HepG2 (cell line): ENCODE data around the gene MMUT. TPM values are rescaled to one million over a fixed set of nuclear protein-coding genes. Genes with fewer than 3 reads are reported as not detected.

ENCODE experiments used
- AGO2 ChIP-seq: fragments of 200-400 bp; formaldehyde crosslinking; optimal IDR thresholded peaks from 2 replicates; pipeline ENCODE3; 2017; ENCODE audit warnings: mild to moderate bottlenecking, low read depth, low read length, moderate library complexity
- FOXA1 ChIP-seq, 2 experiments: fragments of 450-650 bp in 1 of 2; sonication (generic) in 1 of 2; formaldehyde crosslinking in 1 of 2; IDR thresholded peaks; 2 replicates each; pipeline versions ENCODE4 v1.4.0 to v1.6.1; 2016 to 2020; ENCODE audit warnings: missing genetic modification reagents in 1 of 2
- HDAC2 ChIP-seq: sonication (generic); formaldehyde crosslinking; IDR thresholded peaks from 2 replicates; pipeline ENCODE4 v1.4.0; 2020; ENCODE audit warnings: missing genetic modification reagents
- MIER3 ChIP-seq: IDR thresholded peaks from 2 replicates; pipeline ENCODE4 v1.6.1; 2016; ENCODE audit warnings: missing compliant biosample characterization, borderline replicate concordance
- MXD4 ChIP-seq: IDR thresholded peaks from 2 replicates; pipeline ENCODE4 v1.6.1; 2016; ENCODE audit warnings: mild to moderate bottlenecking, missing biosample characterization, missing genetic modification reagents
- NCOA2 ChIP-seq: sonication (generic); formaldehyde crosslinking; IDR thresholded peaks from 2 replicates; pipeline ENCODE4 v1.8.0; 2022; ENCODE audit warnings: inconsistent platforms
- NPAS2 ChIP-seq: sonication (generic); formaldehyde crosslinking; IDR thresholded peaks from 2 replicates; pipeline ENCODE4 v1.8.0; 2022; ENCODE audit warnings: mild to moderate bottlenecking, missing genetic modification reagents, borderline replicate concordance
- NR2F1 ChIP-seq, 2 experiments: fragments of 450-650 bp in 1 of 2; formaldehyde crosslinking in 1 of 2; IDR thresholded peaks; 2 replicates each; pipeline versions ENCODE4 v1.5.0 to v1.6.1; 2016 to 2020; ENCODE audit warnings: mild to moderate bottlenecking in 1 of 2, missing compliant biosample characterization in 1 of 2, missing genetic modification reagents in 1 of 2, moderate library complexity in 1 of 2
- SAP130 ChIP-seq: IDR thresholded peaks from 2 replicates; pipeline ENCODE4 v1.6.1; 2016; ENCODE audit warnings: low read depth
- SMYD3 ChIP-seq: sonication (generic); formaldehyde crosslinking; IDR thresholded peaks from 2 replicates; pipeline ENCODE4 v1.8.1; 2023; ENCODE audit warnings: mild to moderate bottlenecking, missing genetic modification reagents
- U2AF1 ChIP-seq: fragments of 200-400 bp; formaldehyde crosslinking; optimal IDR thresholded peaks from 2 replicates; pipeline ENCODE3; 2017; ENCODE audit warnings: mild to moderate bottlenecking, low read depth, low read length
- ZKSCAN8 ChIP-seq: IDR thresholded peaks from 2 replicates; pipeline ENCODE4 v1.6.1; 2016; ENCODE audit warnings: borderline replicate concordance, missing genetic modification reagents, missing compliant biosample characterization
- ZMAT3 ChIP-seq: sonication (generic); formaldehyde crosslinking; conservative IDR thresholded peaks from 2 replicates; pipeline ENCODE4 v1.7.0; 2021; ENCODE audit warnings: missing genetic modification reagents
- ZNF101 ChIP-seq: sonication (generic); formaldehyde crosslinking; IDR thresholded peaks from 2 replicates; pipeline ENCODE4 v1.4.0; 2020; ENCODE audit warnings: mild to moderate bottlenecking, low read depth, missing genetic modification reagents, borderline replicate concordance
- ZNF121 ChIP-seq: sonication (generic); formaldehyde crosslinking; IDR thresholded peaks from 2 replicates; pipeline ENCODE4 v1.5.0; 2020; ENCODE audit warnings: mild to moderate bottlenecking, missing genetic modification reagents
- ZNF451 ChIP-seq: sonication (generic); formaldehyde crosslinking; IDR thresholded peaks from 2 replicates; pipeline ENCODE4 v1.5.0; 2020; ENCODE audit warnings: mild to moderate bottlenecking, missing genetic modification reagents
- ZNF557 ChIP-seq: sonication (generic); formaldehyde crosslinking; IDR thresholded peaks from 2 replicates; pipeline ENCODE4 v1.4.0; 2020; ENCODE audit warnings: missing genetic modification reagents
- ZNF598 ChIP-seq: sonication (generic); formaldehyde crosslinking; IDR thresholded peaks from 2 replicates; pipeline ENCODE4 v1.5.1; 2020; ENCODE audit warnings: mild to moderate bottlenecking, missing genetic modification reagents, borderline replicate concordance
- ZNF652 ChIP-seq: IDR thresholded peaks from 2 replicates; pipeline ENCODE4 v1.6.1; 2016; ENCODE audit warnings: low read depth, borderline replicate concordance
- polyA plus RNA-seq, 8 experiments: library from polyadenylated mRNA; depleted of rRNA in 3 of 8; stranded (reverse) in 7 of 8; unstranded in 1 of 8; fragments of >200 nt; fragmentation: Illumina TruSeq in 4 of 8; extraction: Trizol in 4 of 8; gene quantifications; 2 replicates each; pipeline versions ENCODE4 v1.2.1 to v1.2.3, GENCODE V29; 2011 to 2016; ENCODE audit warnings: low read depth in 4 of 8, missing spikeins in 1 of 8, mixed read lengths in 1 of 8; ENCODE audit not compliant: insufficient read depth in 1 of 8
- total RNA-seq, 5 experiments: library from RNA; depleted of rRNA; stranded (reverse); fragments of >200 nt; fragmentation: Illumina TruSeq; extraction: Trizol; gene quantifications; 2 replicates each; pipeline ENCODE4 v1.2.3, GENCODE V29; 2016; ENCODE audit warnings: low read depth in 1 of 5
- TF ChIP-seq, protein P1 (sequence below): sonication (generic); formaldehyde crosslinking; IDR thresholded peaks from 2 replicates; pipeline ENCODE4 v1.4.0; 2020; ENCODE audit warnings: mild to moderate bottlenecking, missing genetic modification reagents
- TF ChIP-seq, protein P2 (sequence below): sonication (generic); formaldehyde crosslinking; IDR thresholded peaks from 2 replicates; pipeline ENCODE4 v1.4.0; 2020; ENCODE audit warnings: low read depth, mild to moderate bottlenecking, missing genetic modification reagents
- TF ChIP-seq, protein P3 (sequence below): sonication (generic); formaldehyde crosslinking; IDR thresholded peaks from 2 replicates; pipeline ENCODE4 v1.4.0; 2020; ENCODE audit warnings: mild to moderate bottlenecking, missing genetic modification reagents, borderline replicate concordance
- TF ChIP-seq, protein P4 (sequence below): sonication (generic); formaldehyde crosslinking; IDR thresholded peaks from 2 replicates; pipeline ENCODE4 v1.5.0; 2020; ENCODE audit warnings: missing genetic modification reagents
- TF ChIP-seq, protein P5 (sequence below): IDR thresholded peaks from 2 replicates; pipeline ENCODE4 v1.6.1; 2012; ENCODE audit warnings: inconsistent platforms

Gene MMUT
- total and polyA plus RNA-seq, 2 of the 13 experiments (the other 11 are each of a cell fraction or from before 2014, with no cell fraction given), result 16.1 to 20.5 TPM

DNA sequence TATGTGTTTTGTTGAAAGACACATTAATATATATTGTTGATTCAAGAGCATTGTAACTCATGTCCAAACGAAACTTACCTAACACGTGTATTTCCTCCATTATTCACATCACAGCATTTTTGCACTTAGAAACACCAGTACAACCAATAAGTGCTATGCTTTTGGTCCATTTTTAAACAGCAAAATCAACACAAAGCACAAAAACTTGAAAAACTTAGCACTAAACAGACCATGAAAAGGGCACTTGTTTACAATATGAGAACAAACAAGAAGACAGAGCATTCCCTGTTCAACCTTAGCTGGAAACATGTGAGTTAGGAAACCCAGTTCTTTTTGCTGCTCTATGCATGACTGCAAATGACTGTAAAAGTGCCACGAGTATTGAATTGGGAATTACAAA, 46.3 kb upstream of the MMUT start (continued):
- TF ChIP-seq SMYD3 (no peak), NPAS2 (CRISPR knock-in tag) (no peak), ZNF101 (no peak), ZNF598 (CRISPR knock-in tag) (no peak), NR2F1 (CRISPR knock-in tag; IDR thresholded peaks at IDR 0.05) (no peak), ZNF652 (CRISPR knock-in tag) (no peak), ZMAT3 (CRISPR knock-in tag) (no peak), U2AF1 (no peak), AGO2 (no peak), HDAC2 (CRISPR knock-in tag) (0 out of 2 replicates have a peak, but pooled peaks have one; percentile 29), SAP130 (CRISPR knock-in tag) (peak; percentile 41), FOXA1 (IDR thresholded peaks at IDR 0.05) (no peak), FOXA1 (CRISPR knock-in tag; IDR thresholded peaks at IDR 0.05) (peak; percentile 49; the same call in 1 of the 2 replicates), ZNF557 (CRISPR knock-in tag) (no peak), MXD4 (no peak), MIER3 (CRISPR knock-in tag) (peak; percentile 72; the same call in 1 of the 2 replicates), ZKSCAN8 (0 out of 2 replicates have a peak, but pooled peaks have one; percentile 48), ZNF121 (CRISPR knock-in tag) (no peak), ZNF451 (CRISPR knock-in tag) (no peak), NCOA2 (CRISPR knock-in tag) (peak; percentile 60)
- TF ChIP-seq, protein P1, sequence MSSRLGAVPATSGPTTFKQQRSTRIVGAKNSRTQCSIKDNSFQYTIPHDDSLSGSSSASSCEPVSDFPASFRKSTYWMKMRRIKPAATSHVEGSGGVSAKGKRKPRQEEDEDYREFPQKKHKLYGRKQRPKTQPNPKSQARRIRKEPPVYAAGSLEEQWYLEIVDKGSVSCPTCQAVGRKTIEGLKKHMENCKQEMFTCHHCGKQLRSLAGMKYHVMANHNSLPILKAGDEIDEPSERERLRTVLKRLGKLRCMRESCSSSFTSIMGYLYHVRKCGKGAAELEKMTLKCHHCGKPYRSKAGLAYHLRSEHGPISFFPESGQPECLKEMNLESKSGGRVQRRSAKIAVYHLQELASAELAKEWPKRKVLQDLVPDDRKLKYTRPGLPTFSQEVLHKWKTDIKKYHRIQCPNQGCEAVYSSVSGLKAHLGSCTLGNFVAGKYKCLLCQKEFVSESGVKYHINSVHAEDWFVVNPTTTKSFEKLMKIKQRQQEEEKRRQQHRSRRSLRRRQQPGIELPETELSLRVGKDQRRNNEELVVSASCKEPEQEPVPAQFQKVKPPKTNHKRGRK (CRISPR knock-in tag), result peak; percentile 64; the same call in 1 of the 2 replicates
- TF ChIP-seq, protein P2, sequence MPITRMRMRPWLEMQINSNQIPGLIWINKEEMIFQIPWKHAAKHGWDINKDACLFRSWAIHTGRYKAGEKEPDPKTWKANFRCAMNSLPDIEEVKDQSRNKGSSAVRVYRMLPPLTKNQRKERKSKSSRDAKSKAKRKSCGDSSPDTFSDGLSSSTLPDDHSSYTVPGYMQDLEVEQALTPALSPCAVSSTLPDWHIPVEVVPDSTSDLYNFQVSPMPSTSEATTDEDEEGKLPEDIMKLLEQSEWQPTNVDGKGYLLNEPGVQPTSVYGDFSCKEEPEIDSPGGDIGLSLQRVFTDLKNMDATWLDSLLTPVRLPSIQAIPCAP (CRISPR knock-in tag), result no peak
- TF ChIP-seq, protein P3, sequence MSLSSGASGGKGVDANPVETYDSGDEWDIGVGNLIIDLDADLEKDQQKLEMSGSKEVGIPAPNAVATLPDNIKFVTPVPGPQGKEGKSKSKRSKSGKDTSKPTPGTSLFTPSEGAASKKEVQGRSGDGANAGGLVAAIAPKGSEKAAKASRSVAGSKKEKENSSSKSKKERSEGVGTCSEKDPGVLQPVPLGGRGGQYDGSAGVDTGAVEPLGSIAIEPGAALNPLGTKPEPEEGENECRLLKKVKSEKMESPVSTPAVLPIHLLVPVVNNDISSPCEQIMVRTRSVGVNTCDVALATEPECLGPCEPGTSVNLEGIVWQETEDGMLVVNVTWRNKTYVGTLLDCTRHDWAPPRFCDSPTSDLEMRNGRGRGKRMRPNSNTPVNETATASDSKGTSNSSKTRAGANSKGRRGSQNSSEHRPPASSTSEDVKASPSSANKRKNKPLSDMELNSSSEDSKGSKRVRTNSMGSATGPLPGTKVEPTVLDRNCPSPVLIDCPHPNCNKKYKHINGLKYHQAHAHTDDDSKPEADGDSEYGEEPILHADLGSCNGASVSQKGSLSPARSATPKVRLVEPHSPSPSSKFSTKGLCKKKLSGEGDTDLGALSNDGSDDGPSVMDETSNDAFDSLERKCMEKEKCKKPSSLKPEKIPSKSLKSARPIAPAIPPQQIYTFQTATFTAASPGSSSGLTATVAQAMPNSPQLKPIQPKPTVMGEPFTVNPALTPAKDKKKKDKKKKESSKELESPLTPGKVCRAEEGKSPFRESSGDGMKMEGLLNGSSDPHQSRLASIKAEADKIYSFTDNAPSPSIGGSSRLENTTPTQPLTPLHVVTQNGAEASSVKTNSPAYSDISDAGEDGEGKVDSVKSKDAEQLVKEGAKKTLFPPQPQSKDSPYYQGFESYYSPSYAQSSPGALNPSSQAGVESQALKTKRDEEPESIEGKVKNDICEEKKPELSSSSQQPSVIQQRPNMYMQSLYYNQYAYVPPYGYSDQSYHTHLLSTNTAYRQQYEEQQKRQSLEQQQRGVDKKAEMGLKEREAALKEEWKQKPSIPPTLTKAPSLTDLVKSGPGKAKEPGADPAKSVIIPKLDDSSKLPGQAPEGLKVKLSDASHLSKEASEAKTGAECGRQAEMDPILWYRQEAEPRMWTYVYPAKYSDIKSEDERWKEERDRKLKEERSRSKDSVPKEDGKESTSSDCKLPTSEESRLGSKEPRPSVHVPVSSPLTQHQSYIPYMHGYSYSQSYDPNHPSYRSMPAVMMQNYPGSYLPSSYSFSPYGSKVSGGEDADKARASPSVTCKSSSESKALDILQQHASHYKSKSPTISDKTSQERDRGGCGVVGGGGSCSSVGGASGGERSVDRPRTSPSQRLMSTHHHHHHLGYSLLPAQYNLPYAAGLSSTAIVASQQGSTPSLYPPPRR, result no peak
- TF ChIP-seq, protein P4, sequence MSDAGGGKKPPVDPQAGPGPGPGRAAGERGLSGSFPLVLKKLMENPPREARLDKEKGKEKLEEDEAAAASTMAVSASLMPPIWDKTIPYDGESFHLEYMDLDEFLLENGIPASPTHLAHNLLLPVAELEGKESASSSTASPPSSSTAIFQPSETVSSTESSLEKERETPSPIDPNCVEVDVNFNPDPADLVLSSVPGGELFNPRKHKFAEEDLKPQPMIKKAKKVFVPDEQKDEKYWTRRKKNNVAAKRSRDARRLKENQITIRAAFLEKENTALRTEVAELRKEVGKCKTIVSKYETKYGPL (CRISPR knock-in tag), result no peak
- TF ChIP-seq, protein P5, sequence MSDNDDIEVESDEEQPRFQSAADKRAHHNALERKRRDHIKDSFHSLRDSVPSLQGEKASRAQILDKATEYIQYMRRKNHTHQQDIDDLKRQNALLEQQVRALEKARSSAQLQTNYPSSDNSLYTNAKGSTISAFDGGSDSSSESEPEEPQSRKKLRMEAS, result peak; percentile 26; the same call in 1 of the 2 replicates
